PFSK-1 (cell line): ENCODE data around the gene CHST11.

Source experiments
- FOXP2 ChIP-seq: optimal IDR thresholded peaks from 2 replicates; pipeline ENCODE3; 2011; ENCODE audit warnings: borderline replicate concordance, control low read depth, inconsistent platforms; ENCODE audit not compliant: insufficient read depth; ENCODE audit errors: extremely low read length, extremely low read depth
- POLR2AphosphoS5 ChIP-seq: IDR thresholded peaks from 2 replicates; pipeline ENCODE4 v1.6.1; 2012; ENCODE audit warnings: low read depth, mild to moderate bottlenecking, control low read depth, low read length, moderate library complexity
- SIN3A ChIP-seq: IDR thresholded peaks from 2 replicates; pipeline ENCODE4 v1.6.1; 2012; ENCODE audit warnings: mild to moderate bottlenecking, low read length, moderate library complexity, borderline replicate concordance; ENCODE audit not compliant: insufficient read depth
- TAF1 ChIP-seq: IDR thresholded peaks from 2 replicates; pipeline ENCODE4 v1.6.1; 2012; ENCODE audit warnings: low read length, control low read depth, borderline replicate concordance; ENCODE audit not compliant: insufficient read depth
- TF ChIP-seq, protein P1 (sequence below), 2 experiments: IDR thresholded peaks; 2 replicates each; pipeline versions ENCODE4 v1.6.1 to v1.8.0; 2011 to 2012; ENCODE audit warnings: low read depth in 2 of 2, low read length in 2 of 2, control low read depth in 1 of 2, inconsistent platforms in 1 of 2, mild to moderate bottlenecking in 1 of 2, moderate library complexity in 1 of 2; ENCODE audit not compliant: insufficient read depth in 1 of 2

CHST11 gene

DNA sequence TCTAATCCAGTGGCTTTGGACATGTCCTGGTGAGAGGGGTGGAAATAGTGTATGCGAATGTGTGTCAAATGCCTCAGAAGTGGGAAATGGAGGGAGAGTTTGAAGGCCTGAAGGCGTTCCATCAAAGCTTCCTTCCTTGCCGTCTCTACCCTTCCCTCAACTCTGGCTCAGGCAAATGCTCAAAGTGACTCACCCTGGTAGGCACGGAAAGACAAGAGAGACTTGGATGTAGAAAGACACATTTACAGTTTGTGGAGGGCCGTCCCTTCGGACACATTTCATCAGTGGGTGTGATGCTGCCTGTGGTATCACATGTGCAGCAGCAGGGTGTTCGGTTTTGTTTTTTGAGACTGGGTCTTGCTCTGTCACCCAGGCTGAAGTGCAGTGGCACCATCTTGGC lies 36.7 kb downstream of the CHST11 start:
- TF ChIP-seq TAF1 (no peak), FOXP2 (no peak), SIN3A (no peak), POLR2AphosphoS5 (no peak)
- TF ChIP-seq, protein P1, sequence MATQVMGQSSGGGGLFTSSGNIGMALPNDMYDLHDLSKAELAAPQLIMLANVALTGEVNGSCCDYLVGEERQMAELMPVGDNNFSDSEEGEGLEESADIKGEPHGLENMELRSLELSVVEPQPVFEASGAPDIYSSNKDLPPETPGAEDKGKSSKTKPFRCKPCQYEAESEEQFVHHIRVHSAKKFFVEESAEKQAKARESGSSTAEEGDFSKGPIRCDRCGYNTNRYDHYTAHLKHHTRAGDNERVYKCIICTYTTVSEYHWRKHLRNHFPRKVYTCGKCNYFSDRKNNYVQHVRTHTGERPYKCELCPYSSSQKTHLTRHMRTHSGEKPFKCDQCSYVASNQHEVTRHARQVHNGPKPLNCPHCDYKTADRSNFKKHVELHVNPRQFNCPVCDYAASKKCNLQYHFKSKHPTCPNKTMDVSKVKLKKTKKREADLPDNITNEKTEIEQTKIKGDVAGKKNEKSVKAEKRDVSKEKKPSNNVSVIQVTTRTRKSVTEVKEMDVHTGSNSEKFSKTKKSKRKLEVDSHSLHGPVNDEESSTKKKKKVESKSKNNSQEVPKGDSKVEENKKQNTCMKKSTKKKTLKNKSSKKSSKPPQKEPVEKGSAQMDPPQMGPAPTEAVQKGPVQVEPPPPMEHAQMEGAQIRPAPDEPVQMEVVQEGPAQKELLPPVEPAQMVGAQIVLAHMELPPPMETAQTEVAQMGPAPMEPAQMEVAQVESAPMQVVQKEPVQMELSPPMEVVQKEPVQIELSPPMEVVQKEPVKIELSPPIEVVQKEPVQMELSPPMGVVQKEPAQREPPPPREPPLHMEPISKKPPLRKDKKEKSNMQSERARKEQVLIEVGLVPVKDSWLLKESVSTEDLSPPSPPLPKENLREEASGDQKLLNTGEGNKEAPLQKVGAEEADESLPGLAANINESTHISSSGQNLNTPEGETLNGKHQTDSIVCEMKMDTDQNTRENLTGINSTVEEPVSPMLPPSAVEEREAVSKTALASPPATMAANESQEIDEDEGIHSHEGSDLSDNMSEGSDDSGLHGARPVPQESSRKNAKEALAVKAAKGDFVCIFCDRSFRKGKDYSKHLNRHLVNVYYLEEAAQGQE (IDR thresholded peaks at IDR 0.05; ENCODE audit: insufficient read depth in 1 of 2, low read depth in 2 of 2, low read length in 2 of 2), result no peak

DNA sequence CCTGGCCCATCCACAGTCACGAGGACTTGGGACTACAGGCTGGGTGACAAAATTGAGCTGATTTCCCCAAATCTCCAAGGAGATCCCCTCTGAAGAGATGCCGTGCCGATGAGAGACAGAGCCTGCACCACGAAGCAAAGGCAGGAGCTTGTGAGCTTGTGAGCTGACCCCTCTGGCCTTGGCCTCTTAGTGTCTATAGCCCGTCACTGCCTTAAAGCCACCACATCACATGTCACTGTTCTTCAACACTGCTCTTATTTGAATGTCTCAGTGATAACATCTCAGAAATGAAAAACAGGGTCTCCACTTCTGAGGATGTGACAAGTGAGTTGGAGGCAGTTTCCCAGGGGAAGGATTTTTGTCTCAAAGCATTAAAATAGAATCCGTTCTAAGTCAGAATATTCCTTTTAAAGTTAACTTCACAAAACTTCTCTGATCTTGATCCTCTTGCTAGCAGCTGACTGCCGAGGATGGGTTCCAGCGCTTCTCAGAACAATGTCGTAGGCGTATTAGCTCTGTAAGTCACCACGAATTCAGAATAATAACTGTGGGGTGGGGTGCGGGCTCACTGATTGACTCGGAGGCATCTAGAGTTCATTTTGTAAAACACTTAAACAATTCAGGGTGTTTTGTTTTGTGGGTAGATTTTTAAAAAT lies 37.5 kb downstream of the CHST11 start:
- TF ChIP-seq, protein P1 (IDR thresholded peaks at IDR 0.05; ENCODE audit: insufficient read depth in 1 of 2, low read depth in 2 of 2, low read length in 2 of 2), result no peak
- TF ChIP-seq FOXP2, result no peak
- TF ChIP-seq POLR2AphosphoS5, result no peak
- TF ChIP-seq SIN3A, result no peak
- TF ChIP-seq TAF1, result no peak

DNA sequence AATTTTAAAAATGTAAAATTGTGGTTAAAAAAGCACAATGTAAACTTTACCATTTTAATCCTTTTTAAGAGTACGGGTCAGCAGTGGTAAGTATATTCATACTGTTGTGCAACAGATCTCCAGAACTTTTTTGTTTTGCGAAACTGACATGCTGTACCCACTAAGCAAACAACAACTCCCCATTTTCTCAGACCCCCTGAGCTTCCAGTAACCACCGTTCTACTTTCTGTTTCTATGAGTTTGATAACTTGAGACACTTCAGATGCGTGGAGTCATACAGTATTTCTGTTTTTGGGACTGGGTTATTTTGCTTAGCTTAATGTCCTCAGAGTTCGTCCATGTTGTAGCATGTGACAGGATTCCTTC lies 38.0 kb downstream of the CHST11 start:
- TF ChIP-seq SIN3A (no peak), FOXP2 (no peak), POLR2AphosphoS5 (no peak), TAF1 (no peak)
- TF ChIP-seq, protein P1 (IDR thresholded peaks at IDR 0.05; ENCODE audit: insufficient read depth in 1 of 2, low read depth in 2 of 2, low read length in 2 of 2), result no peak

DNA sequence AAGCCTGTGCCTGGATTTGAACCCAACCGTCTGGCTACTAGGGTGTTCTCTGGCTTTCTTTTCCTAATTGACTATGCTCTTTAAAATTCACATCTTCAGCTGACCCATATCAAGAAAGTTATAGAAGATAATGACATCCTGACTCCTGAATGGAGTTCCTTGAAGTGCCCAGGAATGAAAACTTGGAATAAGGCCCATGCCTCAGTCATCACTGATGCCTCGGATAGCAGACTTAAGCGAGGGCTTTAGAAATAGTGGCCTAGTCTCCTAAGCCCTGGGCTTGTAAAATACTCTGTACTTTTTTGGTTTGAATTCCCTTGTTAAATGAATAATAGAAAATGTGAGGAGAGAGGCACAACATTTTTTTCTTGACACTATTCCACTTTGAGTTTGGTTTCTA lies 39.0 kb downstream of the CHST11 start:
- TF ChIP-seq POLR2AphosphoS5 (no peak), SIN3A (no peak), TAF1 (no peak), FOXP2 (no peak)
- TF ChIP-seq, protein P1 (IDR thresholded peaks at IDR 0.05; ENCODE audit: insufficient read depth in 1 of 2, low read depth in 2 of 2, low read length in 2 of 2), result no peak
